Upper lobe of right lung (tissue), 1 donor: ENCODE data around the gene GTF2H3. TPM values are rescaled to one million over a fixed set of nuclear protein-coding genes. Genes with fewer than 3 reads are reported as not detected.

Experiments
- ATAC-seq: fragments of 200-7000 bp; cut with Tn5 transposase; one replicate; pipeline ENCODE4 v1.9.1; 2020; ENCODE audit warnings: mild to moderate bottlenecking, moderate library complexity
- DNase-seq: peaks from one replicate; pipeline ENCODE4 v3.0.0-alpha.2; 2020
- H3K27ac ChIP-seq: fragments of 200-600 bp; one replicate; pipeline ENCODE4 v1.8.0; 2022
- H3K27me3 ChIP-seq: fragments of 200-600 bp; one replicate; pipeline ENCODE4 v1.8.0; 2022; ENCODE audit warnings: mild to moderate bottlenecking
- H3K36me3 ChIP-seq: fragments of 200-600 bp; one replicate; pipeline ENCODE4 v1.8.0; 2022
- H3K4me1 ChIP-seq: fragments of 200-600 bp; one replicate; pipeline ENCODE4 v1.8.0; 2022
- H3K4me3 ChIP-seq: fragments of 200-600 bp; one replicate; pipeline ENCODE4 v1.8.0; 2022; ENCODE audit warnings: mild to moderate bottlenecking
- H3K9me3 ChIP-seq: fragments of 200-600 bp; one replicate; pipeline ENCODE4 v1.8.0; 2022
- intact Hi-C: fragments of 100-400 bp; cut with DNase I; formaldehyde crosslinking; loops from one replicate; pipeline ENCODE4 v1.11.0; 2022
- total RNA-seq: library from RNA; stranded (reverse); fragmentation: NEBNext Ultra II Directional; extraction: Animal tissue kit (Norgen Biotek cat#: 25700); gene quantifications from one replicate; pipeline ENCODE4 v1.2.1, GENCODE V29; 2021
- TF ChIP-seq, protein P1 (sequence below): fragments of 200-600 bp; IDR thresholded peaks from one replicate; pipeline ENCODE4 v1.8.0; 2022; ENCODE audit warnings: antibody characterized with exemption
- donor health status: DM: no; HTN: yes; CAD: no; lungs with severe emphysema.

GTF2H3 gene
- total RNA-seq, 1 donor from 2014 or later: 21.8 TPM

DNA sequence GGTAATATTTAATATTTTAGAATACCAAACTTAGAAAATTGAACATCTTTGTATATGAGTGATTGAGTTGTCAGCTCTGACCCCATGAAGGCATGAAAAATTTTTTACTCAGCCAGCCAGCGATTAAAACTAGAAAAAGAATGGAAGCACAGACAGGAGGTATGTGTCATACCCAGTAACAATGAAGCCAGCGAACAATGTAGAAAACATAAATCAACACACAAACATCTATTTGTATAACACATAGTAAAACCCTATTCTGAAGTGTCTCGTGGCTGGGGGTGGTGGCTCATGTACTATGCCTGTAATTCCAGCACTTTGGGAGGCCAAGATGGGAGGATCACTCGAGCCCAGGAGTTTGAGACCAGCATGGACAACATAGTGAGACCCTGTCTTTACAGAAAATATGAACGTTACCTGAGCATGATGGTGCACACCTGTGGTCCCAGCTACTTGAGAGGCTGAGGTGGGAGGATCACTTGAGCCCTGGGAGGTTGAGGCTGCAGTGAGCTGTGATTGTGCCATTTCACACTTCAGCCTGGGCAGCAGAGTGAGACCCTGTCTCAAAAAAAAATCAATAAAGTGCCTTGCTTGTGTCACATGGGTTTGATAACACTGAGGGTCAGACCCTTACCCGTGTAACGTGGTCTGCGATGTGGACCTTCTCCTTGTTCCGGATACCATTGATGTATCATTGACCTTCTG is 43.1 kb downstream of the GTF2H3 start:
- DNase-seq (no peak), ATAC-seq (no peak)
- peaks cover 4% of the 10 kb centered on the region for H3K4me1 ChIP-seq
- intact Hi-C loops: no loop called here
- no peak overlapping the region for H3K4me3 ChIP-seq
- TF ChIP-seq, protein P1, sequence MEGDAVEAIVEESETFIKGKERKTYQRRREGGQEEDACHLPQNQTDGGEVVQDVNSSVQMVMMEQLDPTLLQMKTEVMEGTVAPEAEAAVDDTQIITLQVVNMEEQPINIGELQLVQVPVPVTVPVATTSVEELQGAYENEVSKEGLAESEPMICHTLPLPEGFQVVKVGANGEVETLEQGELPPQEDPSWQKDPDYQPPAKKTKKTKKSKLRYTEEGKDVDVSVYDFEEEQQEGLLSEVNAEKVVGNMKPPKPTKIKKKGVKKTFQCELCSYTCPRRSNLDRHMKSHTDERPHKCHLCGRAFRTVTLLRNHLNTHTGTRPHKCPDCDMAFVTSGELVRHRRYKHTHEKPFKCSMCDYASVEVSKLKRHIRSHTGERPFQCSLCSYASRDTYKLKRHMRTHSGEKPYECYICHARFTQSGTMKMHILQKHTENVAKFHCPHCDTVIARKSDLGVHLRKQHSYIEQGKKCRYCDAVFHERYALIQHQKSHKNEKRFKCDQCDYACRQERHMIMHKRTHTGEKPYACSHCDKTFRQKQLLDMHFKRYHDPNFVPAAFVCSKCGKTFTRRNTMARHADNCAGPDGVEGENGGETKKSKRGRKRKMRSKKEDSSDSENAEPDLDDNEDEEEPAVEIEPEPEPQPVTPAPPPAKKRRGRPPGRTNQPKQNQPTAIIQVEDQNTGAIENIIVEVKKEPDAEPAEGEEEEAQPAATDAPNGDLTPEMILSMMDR: no peak
- no peaks in the 10 kb centered on the region for H3K9me3 ChIP-seq
- peaks cover 34% of the 10 kb centered on the region for H3K36me3 ChIP-seq
- H3K27me3 ChIP-seq: no peaks in the 10 kb centered on the region
- no peak overlapping the region for H3K27ac ChIP-seq

DNA sequence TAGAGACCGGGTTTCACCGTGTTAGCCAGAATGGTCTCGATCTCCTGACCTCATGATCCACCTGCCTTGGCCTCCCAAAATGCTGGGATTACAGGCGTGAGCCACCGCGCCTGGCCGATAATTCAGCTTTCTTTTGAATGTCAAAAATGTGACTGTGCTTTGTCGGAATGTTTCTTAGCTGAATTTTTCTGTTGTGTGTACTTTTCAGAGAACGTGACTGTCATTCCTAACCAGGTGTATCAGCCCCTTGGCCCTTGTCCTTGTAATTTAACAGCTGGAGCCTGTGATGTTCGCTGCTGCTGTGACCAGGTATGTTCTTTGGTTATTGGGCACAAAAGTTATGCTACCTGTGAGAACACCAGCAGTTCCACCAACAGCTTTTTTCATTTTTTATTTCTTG is 45.4 kb downstream of the GTF2H3 start:
- Histone ChIP-seq H3K36me3 (peaks cover 33% of the 10 kb centered on the region), H3K4me1 (no peaks in the 10 kb centered on the region), H3K27me3 (no peaks in the 10 kb centered on the region), H3K4me3 (no peak overlapping the region), H3K9me3 (no peaks in the 10 kb centered on the region), H3K27ac (no peak overlapping the region)
- DNase-seq (no peak), ATAC-seq (no peak)
- intact Hi-C loops: no loop called here
- TF ChIP-seq, protein P1: no peak

DNA sequence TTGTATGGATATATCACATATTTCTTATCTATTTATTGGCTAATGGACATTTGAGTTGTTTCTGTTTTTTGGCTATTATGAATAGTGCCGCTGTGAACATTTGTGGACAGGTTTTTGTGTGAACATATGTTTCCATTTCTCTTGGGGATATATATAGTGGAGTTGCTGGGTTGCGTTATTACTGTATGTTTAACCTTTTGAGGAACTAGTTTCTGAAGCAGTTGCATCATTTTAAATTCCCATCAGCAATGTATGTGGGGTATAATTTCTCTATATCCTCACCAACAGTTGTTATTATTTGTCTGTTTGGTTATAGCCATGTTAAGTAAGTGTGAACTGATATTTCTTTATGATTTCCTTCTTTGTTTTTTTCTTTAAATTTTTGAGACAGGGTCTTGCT is 48.0 kb downstream of the GTF2H3 start:
- DNase-seq: no peak
- no peaks in the 10 kb centered on the region for H3K4me1 ChIP-seq
- no peak overlapping the region for H3K27ac ChIP-seq
- intact Hi-C loops: no loop called here
- H3K9me3 ChIP-seq: no peaks in the 10 kb centered on the region
- H3K4me3 ChIP-seq: no peak overlapping the region
- TF ChIP-seq, protein P1: no peak
- peaks cover 23% of the 10 kb centered on the region for H3K36me3 ChIP-seq
- H3K27me3 ChIP-seq: no peaks in the 10 kb centered on the region
- peak; percentile 27 for ATAC-seq

DNA sequence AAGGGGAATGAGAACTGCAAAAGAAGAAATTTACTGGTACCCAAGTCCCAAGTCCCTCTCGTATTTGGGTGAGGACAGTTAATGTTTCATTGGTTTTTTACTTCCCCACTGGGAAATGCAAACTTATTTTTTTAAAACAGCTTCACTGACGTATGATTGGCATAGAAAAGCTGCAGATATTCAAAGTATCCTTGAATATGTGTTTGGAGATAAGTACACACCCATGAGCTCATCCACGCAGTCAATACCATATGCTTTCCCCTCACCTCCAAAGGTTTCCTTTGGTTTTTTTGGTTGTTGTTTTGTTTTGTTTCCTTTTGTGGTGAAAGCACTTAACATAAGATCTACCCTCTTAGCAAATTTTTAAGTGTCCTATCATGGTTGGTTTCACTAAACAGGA is 50.3 kb downstream of the GTF2H3 start:
- TF ChIP-seq, protein P1: no peak
- peaks cover 31% of the 10 kb centered on the region for H3K36me3 ChIP-seq

DNA sequence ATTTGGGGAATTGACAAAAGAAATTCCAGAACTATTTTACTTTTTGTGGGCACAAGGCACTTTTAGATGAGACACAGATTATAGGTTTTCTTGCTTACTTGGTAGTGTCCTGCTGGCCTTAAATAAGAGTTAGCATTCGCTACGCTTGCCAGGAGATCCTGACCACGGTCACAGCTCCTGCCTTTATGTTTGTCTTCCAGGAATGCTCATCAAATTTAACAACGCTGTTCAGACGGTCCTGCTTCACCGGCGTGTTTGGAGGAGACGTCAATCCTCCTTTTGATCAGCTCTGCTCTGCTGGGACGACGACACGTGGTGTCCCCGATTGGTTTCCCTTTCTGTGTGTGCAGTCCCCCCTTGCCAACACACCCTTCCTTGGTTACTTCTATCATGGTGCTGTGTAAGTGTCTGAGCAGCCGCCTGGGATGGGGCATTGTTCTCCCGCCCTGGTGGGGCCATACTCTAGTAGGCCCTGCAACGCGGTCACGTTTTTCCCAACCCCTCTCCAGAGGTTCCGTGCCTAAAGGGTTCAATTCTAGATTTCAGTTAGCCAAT is 53.1 kb downstream of the GTF2H3 start:
- Histone ChIP-seq H3K4me3 (no peak overlapping the region), H3K9me3 (no peaks in the 10 kb centered on the region), H3K36me3 (peaks cover 33% of the 10 kb centered on the region), H3K4me1 (no peaks in the 10 kb centered on the region), H3K27ac (no peak overlapping the region), H3K27me3 (no peaks in the 10 kb centered on the region)
- TF ChIP-seq, protein P1: no peak
- DNase-seq: no peak
- ATAC-seq: no peak
- intact Hi-C loops: no loop called here

More for the DNA sequence above, 50.3 kb downstream of the GTF2H3 start:
- Histone ChIP-seq H3K27me3 (no peaks in the 10 kb centered on the region), H3K4me3 (no peak overlapping the region), H3K9me3 (no peaks in the 10 kb centered on the region), H3K27ac (no peak overlapping the region), H3K4me1 (no peaks in the 10 kb centered on the region)
- intact Hi-C loops: no loop called here
- ATAC-seq: no peak
- no peak for DNase-seq
